D341Med (cell line): ENCODE results near the gene MMP21.

Experiments used
- DNase-seq: peaks from one replicate; pipeline ENCODE4 v3.0.0; 2012; ENCODE audit warnings: low spot score

The MMP21 gene, protein sequence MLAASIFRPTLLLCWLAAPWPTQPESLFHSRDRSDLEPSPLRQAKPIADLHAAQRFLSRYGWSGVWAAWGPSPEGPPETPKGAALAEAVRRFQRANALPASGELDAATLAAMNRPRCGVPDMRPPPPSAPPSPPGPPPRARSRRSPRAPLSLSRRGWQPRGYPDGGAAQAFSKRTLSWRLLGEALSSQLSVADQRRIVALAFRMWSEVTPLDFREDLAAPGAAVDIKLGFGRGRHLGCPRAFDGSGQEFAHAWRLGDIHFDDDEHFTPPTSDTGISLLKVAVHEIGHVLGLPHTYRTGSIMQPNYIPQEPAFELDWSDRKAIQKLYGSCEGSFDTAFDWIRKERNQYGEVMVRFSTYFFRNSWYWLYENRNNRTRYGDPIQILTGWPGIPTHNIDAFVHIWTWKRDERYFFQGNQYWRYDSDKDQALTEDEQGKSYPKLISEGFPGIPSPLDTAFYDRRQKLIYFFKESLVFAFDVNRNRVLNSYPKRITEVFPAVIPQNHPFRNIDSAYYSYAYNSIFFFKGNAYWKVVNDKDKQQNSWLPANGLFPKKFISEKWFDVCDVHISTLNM

DNA sequence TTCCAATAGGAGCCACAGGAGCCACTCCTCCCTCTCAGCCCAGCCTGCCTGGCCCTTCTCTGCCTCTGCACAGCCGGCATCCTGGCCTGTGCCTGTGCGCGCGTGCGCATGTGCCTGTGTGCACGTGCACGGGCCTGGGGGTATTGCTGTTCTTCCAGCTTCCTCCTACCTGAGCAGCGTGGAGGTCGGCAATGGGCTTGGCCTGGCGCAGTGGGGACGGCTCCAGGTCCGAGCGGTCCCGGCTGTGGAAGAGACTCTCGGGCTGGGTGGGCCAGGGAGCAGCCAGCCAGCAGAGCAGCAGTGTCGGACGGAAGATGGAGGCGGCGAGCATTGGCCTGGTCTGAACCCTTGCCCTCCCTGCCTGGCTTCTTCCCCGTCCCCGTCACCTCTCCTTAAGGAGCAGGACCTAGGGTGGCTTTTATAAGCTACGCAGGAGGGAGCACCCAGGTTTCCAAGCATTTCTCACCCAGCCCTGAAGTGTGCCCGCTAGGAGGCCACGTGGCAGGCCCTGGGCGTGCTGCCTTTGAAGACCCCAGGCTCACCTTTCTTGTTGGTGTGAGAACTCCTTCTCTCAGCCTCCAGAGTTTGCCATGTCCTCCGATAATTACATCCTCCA lies at the start of gene MMP21:
MMP21 (minus strand) TSS at position 331 of the 616 bp plus-strand sequence; CDS start at position 331, 0 bp downstream.
- no peak for DNase-seq

DNA sequence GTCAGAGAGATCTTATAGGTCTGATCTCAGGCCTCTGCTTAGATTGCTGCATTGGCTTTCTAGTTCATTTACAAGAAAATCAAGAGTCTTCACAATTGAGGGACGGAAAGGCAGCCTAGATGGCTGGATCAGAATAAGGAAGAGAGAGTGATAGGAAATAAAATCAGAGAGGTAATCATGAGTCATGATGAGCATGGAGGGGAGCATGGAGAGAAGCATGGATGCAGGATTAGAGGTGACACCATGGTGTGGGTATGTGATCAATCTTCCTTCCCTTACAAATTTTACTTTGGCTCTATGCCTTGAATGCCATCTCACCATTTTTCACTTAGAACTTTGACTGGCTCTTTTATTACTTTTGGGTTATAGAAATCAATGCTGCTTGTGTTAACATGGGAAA lies 49.1 kb upstream of the MMP21 start:
- DNase-seq = no peak

DNA sequence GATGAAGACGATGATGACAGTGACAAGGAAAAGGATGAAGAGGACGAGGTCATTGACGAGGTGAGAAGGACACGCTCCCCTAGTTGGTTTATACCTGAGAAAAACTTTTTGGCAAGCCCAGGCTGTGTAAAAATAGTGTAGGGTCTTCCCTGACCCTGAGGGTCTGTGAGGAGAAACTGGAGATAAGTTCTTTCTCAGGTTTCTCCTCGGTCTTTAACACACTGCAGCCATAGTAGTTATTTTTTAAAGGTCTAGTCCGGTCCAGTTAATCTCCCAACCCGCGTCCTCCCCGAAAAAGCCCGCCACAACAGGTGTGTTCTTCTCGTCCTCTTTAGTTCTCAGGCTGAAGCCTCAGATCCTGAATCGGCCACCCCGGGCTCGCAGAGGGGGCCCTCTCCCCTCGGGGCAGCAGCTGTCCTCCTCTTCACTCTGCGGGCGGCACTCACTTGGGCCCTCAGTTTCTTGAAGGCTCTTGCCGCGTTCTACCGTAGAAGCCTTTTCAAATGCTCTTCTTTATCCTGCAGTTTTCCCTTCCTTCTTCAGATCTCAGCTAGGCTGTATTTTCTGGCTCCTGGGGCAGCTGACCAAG lies 48.1 kb upstream of the MMP21 start:
- no peak for DNase-seq

DNA sequence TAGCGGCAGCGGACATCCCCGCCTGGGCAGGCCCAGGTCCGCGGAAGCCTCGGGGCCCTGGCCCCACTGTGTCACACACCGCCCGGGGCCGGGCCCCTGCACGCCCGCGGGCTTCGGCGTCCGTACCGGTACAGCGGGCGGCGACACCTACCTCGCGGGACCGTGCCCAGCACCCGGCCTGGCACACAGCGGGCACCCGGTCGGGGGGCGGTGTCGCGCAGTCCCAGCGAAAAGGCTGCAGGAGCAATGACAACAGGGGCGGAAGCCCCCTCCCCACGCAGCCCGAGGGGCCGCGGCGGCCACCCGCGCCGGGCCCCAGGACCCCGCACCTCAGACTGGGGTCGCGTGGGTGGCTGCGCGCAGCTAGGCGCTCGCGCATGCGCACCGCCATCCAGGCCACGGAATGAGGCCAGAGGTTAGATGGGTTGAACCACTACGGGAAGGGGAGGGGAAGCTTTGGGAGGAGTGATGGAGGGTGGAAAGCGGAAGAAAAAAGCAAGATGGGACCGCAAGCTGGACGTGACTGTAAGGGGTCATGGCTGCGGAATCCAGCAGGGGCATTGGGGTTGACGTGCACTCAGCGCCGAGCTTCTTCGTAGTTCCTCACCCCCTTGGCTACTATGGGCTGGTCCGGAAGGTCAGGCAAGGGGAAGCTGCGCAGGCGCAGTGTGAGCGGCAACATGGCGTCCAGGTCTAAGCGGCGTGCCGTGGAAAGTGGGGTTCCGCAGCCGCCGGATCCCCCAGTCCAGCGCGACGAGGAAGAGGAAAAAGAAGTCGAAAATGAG lies 47.4 kb upstream of the MMP21 start, which contains the start of the genes BCCIP and UROS:
BCCIP (plus strand) TSS at position 669 of the 785 bp plus-strand sequence; CDS start at position 681, 12 bp downstream.
UROS (minus strand) TSS at position 381 of the 785 bp plus-strand sequence. CDS start 6,759 bp downstream, outside the sequence.
- DNase-seq = peak; percentile 91

DNA sequence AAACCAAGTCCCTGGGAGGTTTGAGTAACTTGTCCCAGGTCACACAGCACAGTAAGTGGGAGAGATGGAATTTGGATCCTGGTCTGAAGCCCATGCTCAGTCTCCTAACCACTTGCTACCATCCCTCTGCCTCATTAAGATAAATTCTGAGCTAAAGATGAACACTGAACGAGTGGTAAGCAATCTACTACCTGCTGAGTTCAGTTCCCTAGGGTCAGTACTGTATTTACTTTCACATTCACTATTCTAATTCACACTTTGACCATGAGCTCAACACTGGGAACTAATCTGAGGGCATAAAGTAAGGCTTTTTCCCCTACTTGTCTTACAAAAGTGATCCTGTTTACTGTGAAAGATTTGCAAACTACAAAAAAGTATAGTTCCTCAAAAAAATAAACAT lies 45.1 kb upstream of the MMP21 start:
- DNase-seq = no peak

DNA sequence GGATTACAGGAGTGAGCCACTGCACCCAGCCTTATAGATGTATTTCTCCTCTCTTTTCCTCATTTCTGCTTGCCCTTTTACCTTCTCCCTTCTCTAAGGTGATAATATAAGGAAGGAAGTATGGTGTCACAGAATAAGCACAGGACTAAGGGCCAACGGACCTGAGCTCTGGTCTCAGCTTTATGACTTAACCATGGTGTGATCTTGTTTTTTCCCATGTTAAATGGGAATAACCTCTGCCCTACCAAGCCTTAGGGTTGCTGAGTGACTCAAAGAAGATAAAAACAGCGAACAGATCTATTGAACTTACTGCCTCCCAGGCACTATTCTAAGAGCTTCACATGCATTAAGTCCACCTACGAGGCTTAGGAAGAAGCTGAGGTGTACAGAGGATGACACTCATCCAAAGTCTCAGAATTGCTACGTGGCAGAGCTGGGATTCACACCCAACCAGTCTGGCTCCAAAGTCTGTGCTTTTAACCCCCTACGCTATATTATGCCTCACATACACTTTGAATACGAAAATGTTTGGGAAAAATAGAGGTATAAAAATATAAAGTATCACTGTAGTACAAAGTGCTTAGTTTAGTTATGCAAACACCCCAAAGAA lies 41.8 kb upstream of the MMP21 start:
- no peak for DNase-seq

DNA sequence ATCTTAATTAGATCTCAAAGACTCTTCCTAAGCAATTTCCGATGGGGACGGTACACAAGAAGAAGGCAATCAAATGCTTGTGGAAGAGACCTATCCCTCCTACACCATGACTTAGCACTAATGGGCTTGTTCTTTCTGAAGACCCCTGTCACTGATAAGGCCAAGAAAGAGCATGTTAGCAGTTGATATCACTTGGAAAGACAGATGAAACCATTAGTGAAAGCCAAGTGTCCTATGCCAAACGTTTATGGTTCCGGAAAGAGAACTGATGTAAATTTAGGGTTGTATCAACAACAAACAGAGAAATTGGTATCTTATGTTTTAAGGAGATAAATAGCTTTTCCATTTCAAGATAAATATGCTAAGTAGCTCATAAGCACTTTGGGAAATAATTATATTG lies 40.9 kb upstream of the MMP21 start:
- DNase-seq = no peak

DNA sequence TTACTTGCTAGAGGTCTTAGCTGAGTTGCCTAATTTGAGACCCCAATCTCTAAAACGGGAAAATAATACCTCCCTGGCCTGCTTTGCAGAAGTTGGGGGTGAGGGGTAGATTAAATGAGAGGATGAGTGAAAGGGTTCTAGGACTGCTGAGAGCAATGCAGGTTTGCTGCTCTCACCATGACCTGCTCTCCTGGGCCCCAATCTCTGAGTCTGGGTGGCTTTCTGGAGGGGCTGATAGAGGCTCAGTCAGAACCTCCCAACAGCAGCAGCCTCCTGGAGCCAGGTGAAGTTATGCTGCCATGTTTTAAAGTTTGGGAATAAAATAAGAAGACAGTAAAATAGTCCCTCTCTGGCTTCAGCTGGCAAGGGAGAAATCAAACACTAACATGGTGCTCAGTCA lies 40.1 kb upstream of the MMP21 start:
- DNase-seq = no peak

DNA sequence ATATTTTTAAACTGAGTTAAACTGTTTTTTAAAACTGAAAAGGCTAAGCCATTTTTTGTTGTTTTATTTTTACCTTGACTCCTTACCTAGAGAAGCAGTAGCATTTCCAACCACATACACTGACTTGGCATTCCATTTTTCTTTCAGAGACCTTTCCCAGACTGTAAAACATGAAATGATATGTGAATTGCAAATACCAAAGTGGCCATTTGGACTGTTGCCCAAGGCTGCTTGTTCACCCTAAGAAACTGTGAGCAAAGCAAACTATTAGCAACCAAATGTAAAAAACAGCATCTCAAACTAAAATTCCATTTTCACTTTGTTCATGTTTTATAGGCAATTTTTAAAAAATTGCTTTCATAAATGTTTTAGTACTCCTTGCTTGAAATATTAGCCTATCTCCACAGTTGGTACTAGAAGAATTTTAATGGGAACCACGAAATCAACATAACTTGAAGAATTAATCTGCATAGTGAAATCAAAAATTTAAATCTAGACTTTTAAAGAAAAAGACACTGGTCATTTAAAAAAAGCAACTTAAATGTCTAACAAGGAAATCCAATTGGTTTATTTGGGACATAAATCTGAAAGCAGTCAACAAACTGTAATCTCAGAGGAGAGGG lies 36.6 kb upstream of the MMP21 start:
- no peak for DNase-seq

DNA sequence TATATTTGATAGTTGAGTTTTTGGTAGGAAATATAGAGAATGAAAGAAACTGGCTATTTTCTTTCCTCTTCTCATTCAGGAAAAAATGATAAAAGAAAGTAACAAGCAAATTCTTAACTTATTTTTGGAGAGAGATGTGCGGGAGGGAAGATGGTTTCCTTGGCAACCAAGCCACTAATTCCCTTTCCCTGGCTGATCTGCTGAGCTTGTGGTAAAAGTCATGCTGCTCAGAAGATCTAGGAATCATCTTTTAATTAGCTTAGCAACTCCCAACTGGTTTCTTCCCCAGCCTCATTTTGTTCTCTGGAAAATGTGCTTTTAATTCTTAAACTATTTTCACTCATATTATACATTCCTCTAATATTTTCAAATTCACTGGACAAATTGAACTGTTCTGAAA lies 35.6 kb upstream of the MMP21 start:
- peak; percentile 31 for DNase-seq

DNA sequence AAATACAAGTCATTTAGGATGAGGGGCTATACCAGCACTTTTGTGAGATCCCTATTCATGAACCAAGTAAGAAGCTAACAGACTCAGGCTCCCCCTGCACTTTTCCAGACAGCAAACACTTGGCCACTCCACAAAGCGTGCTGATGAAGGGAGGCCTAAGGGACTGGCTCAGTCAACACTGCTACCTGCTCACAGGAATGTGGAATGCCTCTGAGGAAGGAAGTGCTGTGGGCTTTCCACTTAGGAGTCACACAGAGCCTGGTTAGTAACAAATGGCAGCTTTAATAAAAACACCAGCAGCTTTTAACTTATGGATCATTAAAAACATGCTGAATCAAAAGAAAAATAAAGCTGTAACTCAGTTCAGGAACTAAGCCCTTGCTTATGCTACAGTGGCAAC lies 32.4 kb upstream of the MMP21 start:
- DNase-seq = no peak

DNA sequence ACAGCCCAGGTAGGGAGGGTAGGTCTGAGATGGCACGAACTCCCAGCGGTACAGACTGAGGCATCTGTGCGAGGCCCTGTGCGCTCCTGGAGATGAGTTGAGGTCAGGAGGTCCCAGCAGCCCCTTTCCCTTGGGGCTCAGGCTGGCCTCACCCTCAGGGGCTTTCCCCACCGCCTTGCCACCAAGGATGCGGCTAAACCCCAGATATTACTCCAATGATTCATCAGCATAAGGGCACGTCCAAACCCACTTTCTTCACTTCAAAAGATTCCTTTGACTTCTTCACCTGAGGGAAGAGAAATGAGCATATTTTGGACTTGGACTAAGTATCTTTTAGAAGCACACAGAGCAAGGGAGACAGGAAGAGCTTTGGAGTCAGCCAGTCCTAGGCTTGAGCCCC lies 27.1 kb upstream of the MMP21 start:
- DNase-seq = no peak

DNA sequence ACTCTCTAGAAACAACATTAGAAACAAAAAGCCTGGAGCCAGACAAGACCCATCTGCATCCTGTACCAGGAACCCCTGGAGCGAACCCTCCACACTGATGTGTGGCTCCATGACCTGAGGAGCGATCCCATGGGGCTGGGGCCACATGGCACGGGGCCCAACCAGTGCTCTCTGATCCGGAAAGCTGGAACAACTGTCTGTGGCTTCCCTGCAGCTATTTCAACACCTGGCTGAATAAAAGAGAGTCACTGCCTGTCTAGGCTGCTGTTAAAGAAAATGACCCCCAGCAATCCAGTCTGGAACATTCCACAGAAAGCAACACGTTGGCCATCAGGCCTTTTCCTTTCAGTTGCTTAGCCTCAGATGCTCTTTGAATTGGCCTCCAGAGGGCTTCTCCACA lies 26.5 kb upstream of the MMP21 start:
- DNase-seq = no peak

DNA sequence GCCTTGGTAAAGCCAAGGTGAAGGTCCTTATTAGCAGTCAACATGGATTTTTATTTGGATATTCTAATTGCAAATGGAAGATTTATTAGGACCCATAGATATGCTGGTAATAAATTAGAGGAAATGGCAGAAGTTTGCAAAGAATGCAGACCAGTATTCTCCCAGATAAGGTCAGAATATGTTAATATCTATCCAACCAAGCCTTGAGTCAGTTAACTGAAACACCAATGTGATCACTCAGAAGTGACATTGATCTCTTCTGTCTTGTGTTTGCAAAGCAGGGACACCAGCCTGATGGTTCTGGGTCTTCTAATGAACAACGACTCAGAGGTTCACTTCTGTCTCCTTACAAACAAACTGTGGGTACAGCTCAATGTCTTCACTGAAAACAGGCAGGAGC lies 26.0 kb upstream of the MMP21 start:
- no peak for DNase-seq

DNA sequence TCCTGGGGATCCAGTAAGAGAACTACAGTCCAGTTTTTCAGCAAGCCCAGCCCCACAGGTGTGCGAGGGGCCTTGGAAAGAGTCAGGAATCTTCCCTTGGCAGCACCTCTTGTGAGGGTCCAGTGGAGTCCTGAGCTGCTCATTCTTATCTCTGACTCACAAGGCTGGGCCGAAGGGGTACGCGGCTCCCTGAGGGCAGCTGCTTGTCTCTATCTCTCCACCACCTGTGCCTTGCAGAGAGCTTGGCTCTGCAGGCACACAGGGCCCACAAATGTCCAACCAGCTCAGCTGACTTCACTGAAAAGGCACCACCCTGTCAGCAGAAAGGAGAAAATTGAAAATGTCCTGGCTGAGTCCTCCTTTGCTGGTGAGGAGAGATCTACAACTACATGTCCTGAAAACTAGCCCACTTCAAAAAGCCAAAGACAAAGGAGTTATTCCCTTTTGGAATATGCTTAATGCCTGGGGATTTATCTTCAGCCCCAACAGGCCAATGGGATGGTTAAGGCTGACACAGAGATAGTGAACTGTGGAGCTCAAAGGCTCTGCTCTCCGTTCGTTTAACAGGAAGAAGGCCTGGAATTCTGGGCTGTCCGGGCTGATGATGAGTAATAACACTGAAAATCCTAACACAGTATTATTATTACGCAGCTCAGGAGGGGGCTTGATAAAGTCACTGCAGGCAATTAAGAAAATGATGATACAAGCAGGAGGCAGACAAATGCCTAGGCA lies 24.0 kb upstream of the MMP21 start:
- DNase-seq = no peak

DNA sequence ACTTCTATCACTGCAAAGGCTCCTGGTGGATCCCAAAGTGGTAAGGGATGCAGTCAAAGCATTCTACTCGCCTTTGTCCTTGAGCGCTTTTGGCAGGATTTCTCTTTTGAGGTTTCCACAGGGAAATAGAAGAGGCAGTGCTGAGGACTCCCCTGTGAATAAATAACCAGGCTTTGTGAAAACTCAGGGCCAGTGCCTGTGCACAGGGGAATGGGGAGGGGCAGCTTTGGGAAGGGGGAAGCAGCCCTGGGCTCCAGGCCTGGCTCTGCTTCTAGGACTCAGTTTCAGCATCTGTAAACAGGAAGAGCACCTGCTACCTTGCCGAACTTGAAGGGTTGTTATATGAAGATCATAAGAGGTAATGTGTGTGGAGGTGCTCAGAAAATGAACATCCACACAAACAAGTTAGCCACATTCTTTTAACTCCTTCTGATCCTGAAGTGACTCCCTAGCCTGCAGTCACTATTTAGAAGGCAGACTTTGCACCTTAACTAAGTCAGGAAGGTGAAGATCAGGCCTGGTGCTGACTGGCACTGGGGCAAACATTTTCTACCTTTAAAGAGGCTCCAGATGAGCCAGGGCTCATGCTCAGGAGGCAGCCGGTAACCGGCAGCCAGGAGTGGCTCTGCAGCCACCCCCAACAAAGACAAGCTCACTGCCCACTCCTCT lies 22.5 kb upstream of the MMP21 start:
- no peak for DNase-seq

DNA sequence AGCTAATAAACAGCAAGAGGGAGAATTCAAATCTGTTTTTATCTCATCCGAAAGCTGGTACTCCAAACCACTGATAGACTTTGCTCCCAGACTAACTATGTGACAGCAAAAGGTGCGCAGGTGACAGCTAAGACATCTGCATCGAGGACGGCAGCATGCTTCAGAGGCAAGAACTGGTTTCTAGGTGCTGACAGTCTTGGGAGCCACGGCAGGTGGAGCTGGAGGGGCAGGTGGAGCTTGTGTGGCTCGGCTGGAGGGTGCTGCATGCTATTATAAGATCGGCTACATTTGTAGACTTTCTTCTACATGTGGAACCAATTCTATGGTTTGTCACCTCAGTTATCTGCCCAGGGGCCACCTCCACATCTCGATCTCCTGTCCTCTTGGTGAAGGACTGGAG lies 21.8 kb upstream of the MMP21 start:
- no peak for DNase-seq

DNA sequence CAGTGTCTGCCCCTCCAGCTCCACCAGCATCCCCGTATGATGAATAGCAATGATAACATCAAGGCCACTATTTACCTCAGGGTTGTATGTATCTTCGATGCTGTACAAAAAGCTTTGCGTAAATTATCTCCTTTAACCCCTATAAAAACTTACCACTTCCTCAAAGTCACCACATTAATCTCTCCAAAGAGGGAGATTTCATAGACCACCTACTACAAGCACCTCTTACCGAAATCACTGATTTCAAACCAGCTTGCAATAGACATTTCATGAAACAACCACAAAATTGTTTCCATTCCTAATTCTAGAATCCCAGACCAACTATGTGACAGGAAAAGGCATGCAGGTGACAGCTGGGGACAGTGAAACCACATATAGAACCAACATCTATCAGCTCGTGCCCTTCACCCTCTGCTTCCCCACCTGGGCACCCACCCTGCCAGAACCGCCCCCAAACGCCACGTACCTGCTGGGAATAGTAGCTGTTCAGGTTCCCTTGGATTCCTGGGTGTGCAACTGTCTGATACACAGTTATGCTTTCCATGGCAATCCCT lies 20.1 kb upstream of the MMP21 start:
- DNase-seq = no peak

DNA sequence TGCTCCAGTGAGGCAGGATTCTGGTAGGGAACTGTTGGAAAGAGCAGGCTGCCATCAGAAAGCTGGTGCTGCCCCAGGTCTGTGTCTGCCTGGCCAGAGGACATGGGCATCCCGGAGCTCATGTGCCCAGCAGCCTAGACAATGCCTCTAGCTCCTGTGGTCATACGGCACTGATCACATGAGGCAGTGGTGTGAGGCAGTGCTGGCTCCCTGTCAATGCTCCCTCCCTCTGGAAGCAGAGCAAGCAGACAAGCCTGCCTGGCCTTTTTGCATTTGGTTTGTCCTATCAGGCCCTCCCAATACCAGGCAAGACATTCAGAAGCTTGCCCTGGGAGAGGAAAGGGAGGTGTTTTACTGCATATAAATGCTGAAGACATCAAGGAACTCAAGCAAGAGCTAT lies 19.5 kb upstream of the MMP21 start:
- DNase-seq = no peak
